GM13976 (cell line): Measurements from ENCODE around the gene GTF2F2.

Experiments
- DNase-seq: peaks from one replicate; pipeline ENCODE4 v3.0.0; 2012; ENCODE audit warnings: low spot score
- in situ Hi-C: fragments of 300-500 bp; cut with MboI; formaldehyde crosslinking; loops from one replicate; pipeline ENCODE4 v1.12.0; 2022; ENCODE audit warnings: low sequenced_read_pairs, mixed read lengths, inconsistent platforms; ENCODE audit not compliant: unreplicated experiment
- TF ChIP-seq, protein P1 (sequence below): IDR thresholded peaks from 2 replicates; pipeline ENCODE4 v1.5.1; 2012; ENCODE audit warnings: borderline replicate concordance, mild to moderate bottlenecking; ENCODE audit not compliant: insufficient read depth; ENCODE audit errors: extremely low read depth, missing control alignments, control extremely low read depth

GTF2F2 gene

DNA sequence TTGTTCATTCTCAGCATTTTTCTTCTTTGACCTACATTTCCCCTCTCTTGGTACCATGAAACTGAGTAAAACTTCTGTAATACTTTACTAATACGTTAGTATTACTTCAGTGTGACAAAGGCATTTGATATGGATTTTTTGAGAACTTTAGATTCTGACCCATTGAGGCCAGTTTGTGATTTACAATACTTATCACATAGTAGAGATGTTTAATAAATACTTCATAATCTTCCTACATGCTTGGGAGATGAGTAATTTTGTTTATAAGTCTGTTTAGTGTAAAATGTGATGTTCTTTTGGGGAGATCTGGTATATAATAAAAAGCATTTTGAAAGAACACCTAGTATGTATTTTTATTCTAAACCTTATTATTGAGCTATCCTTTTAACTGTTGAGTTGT is 29.7 kb downstream of the GTF2F2 start:
- in situ Hi-C loops = no loop called here
- TF ChIP-seq, protein P1, sequence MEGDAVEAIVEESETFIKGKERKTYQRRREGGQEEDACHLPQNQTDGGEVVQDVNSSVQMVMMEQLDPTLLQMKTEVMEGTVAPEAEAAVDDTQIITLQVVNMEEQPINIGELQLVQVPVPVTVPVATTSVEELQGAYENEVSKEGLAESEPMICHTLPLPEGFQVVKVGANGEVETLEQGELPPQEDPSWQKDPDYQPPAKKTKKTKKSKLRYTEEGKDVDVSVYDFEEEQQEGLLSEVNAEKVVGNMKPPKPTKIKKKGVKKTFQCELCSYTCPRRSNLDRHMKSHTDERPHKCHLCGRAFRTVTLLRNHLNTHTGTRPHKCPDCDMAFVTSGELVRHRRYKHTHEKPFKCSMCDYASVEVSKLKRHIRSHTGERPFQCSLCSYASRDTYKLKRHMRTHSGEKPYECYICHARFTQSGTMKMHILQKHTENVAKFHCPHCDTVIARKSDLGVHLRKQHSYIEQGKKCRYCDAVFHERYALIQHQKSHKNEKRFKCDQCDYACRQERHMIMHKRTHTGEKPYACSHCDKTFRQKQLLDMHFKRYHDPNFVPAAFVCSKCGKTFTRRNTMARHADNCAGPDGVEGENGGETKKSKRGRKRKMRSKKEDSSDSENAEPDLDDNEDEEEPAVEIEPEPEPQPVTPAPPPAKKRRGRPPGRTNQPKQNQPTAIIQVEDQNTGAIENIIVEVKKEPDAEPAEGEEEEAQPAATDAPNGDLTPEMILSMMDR = no peak
- no peak for DNase-seq

- DNase-seq = no peak
- TF ChIP-seq, protein P1 = no peak
- in situ Hi-C loops = no loop called here
These were observed 36.5 kb downstream of the GTF2F2 start for GRCh38 chr13:45156565-45157361.

DNA sequence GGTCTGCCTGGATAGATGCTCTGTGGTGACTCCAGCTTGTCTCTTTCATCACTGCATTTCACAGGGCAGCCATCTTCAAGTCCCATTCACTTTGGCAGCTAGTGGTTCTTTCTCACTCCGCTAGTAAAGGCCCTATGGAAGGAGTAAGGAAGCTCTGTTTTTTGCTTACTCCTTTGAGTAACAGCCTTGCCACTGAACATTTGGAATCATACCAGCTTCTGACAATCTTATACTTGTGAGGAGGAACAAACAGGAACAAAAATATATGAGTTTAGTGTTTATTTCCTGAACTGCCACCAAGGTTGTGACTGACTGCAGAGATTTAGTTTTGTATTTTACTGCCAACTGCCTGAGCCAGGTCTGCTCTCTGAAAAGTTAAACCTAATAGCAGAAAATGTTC is 41.9 kb downstream of the GTF2F2 start:
- TF ChIP-seq, protein P1 = no peak
- no peak for DNase-seq
- in situ Hi-C loops = no loop called here

- no peak for DNase-seq
- TF ChIP-seq, protein P1 = no peak
- in situ Hi-C loops = no loop called here
These were observed 42.5 kb downstream of the GTF2F2 start for GRCh38 chr13:45162821-45163220.

GRCh38 chr13:45166858-45167257 is 46.5 kb downstream of the GTF2F2 start:
- in situ Hi-C loops = no loop called here
- DNase-seq = no peak
- TF ChIP-seq, protein P1 = no peak

- TF ChIP-seq, protein P1 = no peak
- in situ Hi-C loops = no loop called here
- DNase-seq = no peak
These were observed 47.6 kb downstream of the GTF2F2 start for GRCh38 chr13:45167611-45168554.
